CD4-positive, alpha-beta T cell treated with Interleukin-17A for 1 hour (primary cell): ENCODE measurements around the gene NRSN2.
A peak's percentile ranks its signal among the peaks of the same experiment; 100 is the strongest.

Experiments used
- DNase-seq: peaks from one replicate; pipeline ENCODE4 v3.0.0-alpha.2; 2020

The NRSN2 gene, protein sequence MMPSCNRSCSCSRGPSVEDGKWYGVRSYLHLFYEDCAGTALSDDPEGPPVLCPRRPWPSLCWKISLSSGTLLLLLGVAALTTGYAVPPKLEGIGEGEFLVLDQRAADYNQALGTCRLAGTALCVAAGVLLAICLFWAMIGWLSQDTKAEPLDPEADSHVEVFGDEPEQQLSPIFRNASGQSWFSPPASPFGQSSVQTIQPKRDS

GRCh38 chr20:346640-347316, at the start of gene NRSN2:
Gene NRSN2, plus strand, starts transcription at chr20:347111. Its CDS starts 2,533 bp downstream, at chr20:349644.
- DNase-seq: no peak

DNA sequence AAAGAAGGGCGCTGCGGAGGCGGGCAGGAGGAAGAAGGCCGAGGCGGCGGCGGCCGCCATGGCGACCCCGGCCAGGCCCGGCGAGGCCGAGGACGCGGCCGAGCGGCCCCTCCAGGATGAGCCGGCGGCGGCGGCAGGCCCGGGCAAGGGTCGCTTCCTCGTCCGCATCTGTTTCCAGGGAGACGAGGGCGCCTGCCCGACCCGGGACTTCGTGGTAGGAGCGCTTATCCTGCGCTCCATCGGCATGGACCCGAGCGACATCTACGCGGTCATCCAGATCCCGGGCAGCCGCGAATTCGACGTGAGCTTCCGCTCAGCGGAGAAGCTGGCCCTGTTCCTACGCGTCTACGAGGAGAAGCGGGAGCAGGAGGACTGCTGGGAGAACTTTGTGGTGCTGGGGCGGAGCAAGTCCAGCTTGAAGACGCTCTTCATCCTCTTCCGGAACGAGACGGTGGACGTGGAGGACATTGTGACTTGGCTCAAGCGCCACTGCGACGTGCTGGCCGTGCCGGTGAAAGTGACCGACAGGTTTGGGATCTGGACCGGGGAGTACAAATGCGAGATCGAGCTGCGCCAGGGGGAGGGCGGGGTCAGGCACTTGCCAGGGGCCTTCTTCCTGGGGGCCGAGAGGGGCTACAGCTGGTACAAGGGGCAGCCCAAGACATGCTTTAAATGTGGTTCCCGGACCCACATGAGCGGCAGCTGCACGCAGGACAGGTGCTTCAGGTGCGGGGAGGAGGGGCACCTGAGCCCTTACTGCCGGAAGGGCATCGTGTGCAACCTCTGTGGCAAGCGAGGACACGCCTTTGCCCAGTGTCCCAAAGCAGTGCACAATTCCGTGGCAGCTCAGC, 48.8 kb upstream of the NRSN2 start:
- DNase-seq: peak; percentile 50

DNA sequence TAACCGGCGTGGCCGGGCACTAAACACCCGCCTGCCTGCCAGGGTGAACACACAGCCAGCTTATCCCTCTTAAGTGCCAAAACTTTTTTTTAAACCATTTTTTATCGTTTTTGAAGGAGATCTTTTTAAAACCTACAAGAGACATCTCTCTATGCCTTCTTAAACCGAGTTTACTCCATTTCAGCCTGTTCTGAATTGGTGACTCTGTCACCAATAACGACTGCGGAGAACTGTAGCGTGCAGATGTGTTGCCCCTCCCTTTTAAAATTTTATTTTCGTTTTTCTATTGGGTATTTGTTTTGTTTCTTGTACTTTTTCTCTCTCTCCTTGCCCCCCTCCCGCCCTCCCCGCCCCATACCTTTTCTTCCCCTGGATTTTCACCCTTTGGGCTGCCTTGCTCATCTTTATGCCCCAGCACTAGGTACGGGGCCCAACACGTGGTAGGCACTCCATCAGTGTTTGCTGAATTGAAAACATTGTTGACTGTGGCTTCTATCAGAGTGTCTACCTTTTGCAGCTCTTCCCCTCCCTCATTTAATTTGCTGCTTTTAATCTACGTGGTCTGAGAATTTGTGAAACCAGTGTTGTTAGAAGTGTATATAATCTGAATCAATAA, 48.0 kb upstream of the NRSN2 start:
- no peak for DNase-seq

GRCh38 chr20:300345-300990, 46.4 kb upstream of the NRSN2 start:
- DNase-seq: no peak

DNA sequence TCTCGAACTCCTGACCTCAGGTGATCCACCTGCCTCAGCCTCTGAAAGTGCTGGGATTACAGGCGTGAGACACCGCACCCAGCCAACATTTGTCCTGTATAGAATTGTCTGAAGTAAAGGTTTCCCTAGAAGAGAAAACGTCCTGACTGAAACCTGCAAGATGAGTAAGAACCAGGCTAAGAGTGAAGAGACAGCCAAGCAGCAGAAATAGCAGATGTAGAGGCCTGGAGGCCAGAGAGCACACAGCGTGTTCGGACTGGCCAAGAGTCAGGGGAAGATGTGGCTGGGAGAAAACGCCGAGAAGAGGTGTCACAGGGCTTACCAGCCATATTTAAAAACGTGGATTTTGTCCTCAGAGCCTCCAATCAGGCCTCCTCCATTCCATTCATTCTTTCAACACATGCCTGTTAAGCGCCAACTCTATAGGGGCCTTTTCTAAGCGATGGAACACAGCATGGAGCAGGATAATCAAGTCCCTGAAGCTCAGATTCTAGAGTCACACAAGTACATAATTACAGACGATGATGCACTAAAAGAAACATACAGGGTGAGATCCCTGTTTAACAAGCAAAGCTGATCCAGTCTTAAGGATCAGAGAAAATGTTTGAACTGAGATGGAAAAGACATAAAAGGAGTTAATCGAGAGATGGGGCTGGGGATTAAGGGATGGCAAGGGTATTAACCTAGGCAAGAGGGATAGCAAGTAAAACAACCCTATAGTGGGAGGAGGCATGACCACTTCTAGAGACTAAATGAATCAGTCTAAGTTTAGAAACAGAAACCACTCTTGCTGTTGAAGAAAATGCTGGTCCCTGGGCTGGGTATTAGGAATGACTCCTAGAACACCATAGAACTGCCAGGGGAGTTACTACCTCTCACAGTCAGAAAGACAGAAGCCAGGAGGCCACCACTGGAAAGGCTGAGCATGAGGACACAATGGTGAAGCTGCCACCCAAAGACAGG, 44.7 kb upstream of the NRSN2 start:
- DNase-seq: no peak

DNA sequence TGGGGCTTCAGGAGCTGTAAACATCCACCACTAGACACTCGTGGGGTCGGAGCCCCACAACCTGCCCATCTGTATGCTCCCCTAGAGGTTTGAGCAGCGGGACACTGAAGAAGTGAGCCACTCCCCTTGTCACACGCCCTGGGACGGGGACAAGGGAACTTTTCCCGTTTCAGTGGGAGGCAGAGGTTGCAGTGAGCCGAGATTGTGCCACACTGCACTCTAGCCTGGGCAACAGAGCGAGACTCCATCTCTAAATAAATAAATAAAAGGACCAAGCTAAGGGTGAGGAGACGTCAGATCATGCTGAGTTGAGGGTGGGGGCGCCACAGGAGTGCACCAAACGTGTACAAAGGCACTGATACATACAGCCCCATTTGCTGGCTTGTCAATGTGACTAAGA, 41.2 kb upstream of the NRSN2 start:
- no peak for DNase-seq

- DNase-seq: no peak
These were observed 38.4 kb upstream of the NRSN2 start for GRCh38 chr20:308427-309038.

DNA sequence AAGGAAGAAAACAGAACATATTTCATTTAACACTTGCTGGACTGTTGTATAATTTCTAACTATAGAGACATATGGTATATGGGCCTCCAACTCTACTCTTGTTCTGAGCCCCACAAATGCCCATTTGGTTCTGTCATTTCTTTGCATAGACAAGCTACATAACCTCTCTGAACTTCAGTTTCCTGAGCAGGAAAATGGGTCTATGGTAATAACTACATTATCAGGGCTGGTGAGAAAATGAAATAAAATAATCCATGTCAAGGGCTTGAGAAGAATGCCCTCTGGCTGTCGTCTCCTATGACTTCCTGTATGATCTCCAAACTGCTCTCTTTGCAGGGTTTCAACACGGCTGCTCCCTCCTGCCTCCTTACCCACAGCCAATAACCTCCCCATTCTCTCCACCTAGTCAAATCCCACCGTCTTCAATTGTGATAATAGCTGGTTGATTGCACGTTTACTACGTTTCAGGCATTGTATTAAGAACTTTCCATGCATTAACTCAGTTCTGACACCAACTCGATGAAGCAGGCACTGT, 37.5 kb upstream of the NRSN2 start:
- DNase-seq: no peak

DNA sequence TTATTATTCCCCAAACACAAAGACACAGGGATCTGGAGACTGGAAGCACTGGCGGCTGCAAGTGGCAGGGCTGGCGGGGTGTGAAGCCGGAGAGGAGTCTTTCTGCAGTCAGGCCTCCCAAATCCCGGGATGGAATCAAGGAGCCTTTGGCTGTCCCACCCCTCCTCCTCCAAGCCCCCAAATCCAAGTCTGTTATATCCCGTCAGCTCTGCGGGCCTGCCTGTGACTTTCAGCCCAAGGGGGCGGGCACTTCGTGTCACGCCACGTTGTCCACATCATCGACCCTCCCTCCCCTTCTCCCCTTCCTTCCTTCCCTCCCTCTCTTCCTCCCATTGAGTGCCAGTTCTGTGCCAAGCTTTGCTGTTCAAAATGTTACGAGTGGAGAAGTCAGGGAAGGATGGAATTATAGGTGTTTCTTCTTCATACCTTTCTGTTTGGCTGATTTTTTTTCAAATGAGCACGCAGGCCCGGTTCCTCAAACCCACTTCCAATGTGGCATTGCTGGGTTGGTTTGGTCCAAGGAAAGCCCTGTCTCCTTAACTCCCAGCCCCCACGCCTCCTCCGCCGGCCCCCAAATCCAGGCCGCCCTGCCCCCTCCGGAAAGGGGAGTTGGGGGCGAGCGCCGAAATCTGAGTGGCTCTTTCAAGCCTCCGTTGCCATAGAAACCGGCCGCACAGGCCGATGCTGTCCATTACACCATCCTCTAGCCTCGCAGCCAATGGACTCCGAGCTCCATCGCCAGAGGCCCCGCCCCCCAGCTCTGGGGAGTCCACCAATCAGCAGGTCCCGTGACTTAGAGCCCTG, 36.9 kb upstream of the NRSN2 start:
- peak; percentile 84 for DNase-seq

DNA sequence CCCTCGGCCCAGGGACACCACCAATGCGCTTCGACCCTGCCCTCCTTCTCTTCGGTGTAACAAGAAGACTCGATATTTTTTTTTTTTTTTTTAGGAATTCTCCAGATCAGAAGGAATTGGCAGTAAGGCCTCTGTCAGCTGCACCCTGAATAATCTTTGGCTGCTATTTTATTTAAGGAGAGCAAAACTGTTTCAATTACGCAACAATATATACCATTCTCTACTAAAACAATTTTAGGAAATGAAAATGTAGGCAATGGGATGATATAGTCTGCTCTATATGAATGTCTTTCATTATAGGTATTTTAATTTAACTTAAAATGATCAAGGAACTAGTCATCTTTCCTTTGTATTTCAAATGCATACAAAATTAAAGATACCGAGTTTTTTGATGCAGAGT, 36.3 kb upstream of the NRSN2 start:
- no peak for DNase-seq

DNA sequence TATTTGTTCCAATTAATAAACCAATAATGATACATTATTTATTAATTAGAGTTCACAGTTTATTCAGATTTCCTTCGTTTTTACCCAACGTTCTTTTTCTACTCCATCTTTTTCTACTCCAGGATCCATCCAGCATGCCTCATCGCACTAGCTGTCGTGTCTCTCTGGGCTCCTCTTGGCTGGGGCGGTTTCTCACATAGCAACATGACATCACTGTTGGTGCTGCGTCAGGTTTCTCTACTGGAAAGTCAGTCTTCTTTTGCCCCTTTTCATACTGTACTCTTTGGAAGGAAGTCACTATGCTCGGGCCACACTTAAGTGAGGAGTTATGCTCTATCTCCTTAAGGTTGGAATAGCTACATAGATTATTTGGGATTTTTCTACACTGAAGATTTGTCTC, 35.3 kb upstream of the NRSN2 start:
- no peak for DNase-seq

DNA sequence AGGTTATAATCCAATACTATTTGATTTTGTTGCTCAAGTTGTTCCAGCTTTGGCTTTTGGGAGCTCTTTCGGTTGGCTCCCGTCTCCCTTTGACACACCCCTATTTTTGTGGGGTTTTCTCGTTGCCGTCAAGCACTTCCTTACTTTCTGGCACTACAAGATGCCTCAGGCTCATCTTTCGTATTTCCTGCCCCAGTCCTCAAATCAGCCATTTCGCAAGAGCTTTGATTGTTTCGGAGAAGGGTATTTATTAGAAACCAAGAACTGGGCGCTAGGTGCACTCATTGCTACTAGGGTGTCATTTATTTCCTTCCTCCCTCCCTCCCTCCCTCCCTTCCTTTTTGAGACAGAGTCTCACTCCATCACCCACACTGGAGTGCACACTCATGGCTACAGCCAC, 34.8 kb upstream of the NRSN2 start:
- no peak for DNase-seq

GRCh38 chr20:312866-313265, 34.0 kb upstream of the NRSN2 start:
- no peak for DNase-seq

DNA sequence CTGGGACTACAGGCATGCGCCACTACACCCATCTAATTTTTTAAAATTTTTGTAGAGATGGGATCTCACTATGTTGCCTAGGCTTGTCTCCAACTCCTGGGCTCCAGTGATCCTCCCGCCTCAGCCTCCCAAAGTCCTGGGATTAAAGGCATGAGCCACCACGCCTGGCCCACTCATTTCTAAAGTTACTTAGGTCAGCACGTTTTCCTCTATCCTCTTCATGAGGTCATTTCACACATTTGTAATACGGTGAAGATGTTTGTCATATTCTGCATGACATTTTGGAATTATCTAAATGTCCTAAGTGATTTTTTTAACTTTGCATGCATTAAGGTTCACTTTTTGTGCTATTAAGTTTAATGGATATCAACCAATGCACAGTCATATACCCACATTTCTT, 33.5 kb upstream of the NRSN2 start:
- DNase-seq: no peak

DNA sequence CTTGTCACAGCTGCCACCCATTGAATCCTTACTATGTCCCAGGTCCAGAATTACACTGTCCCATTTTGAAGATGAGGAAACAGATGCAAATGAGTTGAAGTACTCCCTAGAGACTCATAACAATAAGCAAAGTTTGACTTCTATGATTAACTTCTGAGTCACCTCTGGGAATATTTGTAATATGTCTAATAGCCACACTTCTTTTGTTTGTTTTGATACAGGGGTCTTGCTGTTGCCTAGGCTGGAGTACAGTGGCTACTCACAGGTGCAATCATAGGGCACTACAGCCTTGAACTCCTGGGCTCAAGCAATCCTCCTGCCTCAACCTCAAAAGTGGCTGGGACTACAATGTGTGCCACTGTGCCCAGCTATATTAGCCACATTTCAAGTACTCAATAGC, 33.0 kb upstream of the NRSN2 start:
- no peak for DNase-seq

- DNase-seq: no peak
These were observed 30.4 kb upstream of the NRSN2 start for GRCh38 chr20:316316-317068.

GRCh38 chr20:324177-325044, 22.5 kb upstream of the NRSN2 start:
- DNase-seq: peak; percentile 88
